ENCODE results near the gene CHM.
"Not testable (repeated sequence)": the region's sequence is repeated elsewhere in the genome, so short reads cannot be mapped to it uniquely, and the experiment has no call there.

The CHM gene

DNA sequence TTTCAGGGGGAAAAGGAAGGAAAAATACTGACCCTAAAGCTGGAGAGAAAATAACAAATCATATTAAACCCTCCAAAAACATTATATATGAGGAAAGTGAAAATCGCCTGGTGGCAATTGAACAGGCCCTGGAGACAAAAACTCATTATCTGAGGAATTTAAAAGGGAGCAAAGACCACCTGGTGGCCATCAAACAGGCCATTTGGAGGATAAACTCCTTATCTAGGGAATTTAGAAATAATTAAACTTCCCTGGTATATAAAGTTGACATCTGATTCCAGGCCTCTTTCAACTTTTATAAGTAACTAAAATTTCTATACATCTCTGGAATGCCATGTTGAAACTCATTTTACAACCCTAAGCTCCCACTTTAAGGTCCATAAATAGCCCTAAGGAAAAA lies 35.2 kb downstream of the CHM start:
- H3K36me3 ChIP-seq (replicated peaks): no peaks in the 10 kb centered on the region
- TF ChIP-seq, protein P1, sequence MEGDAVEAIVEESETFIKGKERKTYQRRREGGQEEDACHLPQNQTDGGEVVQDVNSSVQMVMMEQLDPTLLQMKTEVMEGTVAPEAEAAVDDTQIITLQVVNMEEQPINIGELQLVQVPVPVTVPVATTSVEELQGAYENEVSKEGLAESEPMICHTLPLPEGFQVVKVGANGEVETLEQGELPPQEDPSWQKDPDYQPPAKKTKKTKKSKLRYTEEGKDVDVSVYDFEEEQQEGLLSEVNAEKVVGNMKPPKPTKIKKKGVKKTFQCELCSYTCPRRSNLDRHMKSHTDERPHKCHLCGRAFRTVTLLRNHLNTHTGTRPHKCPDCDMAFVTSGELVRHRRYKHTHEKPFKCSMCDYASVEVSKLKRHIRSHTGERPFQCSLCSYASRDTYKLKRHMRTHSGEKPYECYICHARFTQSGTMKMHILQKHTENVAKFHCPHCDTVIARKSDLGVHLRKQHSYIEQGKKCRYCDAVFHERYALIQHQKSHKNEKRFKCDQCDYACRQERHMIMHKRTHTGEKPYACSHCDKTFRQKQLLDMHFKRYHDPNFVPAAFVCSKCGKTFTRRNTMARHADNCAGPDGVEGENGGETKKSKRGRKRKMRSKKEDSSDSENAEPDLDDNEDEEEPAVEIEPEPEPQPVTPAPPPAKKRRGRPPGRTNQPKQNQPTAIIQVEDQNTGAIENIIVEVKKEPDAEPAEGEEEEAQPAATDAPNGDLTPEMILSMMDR (IDR thresholded peaks at IDR 0.05; ENCODE audit: low read depth, low read length, missing control alignments): no peak
- in situ Hi-C loops (cut with HindIII; ENCODE audit: low pct_ligation_motif_present, low sequenced_read_pairs): no loop called here
- H3K4me3 ChIP-seq (ENCODE audit: low read depth, low read length): no peak overlapping the region
- no peak overlapping the region for H3K27ac ChIP-seq
- DNase-seq: no peak
- no peaks in the 10 kb centered on the region for H3K27me3 ChIP-seq (replicated peaks)

DNA sequence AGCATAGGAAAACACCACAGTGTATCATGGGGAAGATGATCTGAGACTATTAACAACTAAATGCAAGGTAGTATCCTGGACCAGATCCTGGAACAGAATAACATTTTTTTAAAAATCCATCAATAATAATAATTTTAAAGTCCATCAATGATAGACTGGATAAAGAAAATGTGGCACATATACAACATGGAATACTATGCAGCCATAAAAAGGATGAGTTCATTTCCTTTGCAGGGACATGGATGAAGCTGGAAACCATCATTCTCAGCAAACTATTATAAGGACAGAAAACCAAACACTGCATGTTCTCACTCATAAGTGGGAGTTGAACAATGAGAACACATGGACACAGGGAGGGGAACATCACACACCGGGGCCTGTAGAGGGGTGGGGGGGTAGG lies 37.6 kb downstream of the CHM start:
- H3K27me3 ChIP-seq (replicated peaks); DNase-seq; H3K27ac ChIP-seq; H3K36me3 ChIP-seq (replicated peaks); H3K4me3 ChIP-seq (ENCODE audit: low read depth, low read length); in situ Hi-C loops (cut with HindIII; ENCODE audit: low pct_ligation_motif_present, low sequenced_read_pairs): not testable (repeated sequence)

DNA sequence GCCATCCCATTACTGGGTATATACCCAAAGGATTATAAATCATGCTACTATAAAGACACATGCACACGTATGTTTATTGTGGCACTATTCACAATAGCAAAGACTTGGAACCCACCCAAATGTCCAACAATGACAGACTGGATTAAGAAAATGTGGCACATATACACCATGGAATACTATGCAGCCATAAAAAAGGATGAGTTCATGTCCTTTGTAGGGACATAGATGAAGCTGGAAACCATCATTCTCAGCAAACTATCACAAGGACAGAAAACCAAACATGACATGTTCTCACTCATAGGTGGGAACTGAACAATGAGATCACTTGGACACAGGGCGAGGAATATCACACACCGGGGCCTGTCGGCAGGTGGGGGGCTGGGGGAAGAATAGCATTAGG lies 39.5 kb downstream of the CHM start:
- H3K36me3 ChIP-seq (replicated peaks); H3K27me3 ChIP-seq (replicated peaks); H3K27ac ChIP-seq; H3K4me3 ChIP-seq (ENCODE audit: low read depth, low read length); DNase-seq; in situ Hi-C loops (cut with HindIII; ENCODE audit: low pct_ligation_motif_present, low sequenced_read_pairs): not testable (repeated sequence)

DNA sequence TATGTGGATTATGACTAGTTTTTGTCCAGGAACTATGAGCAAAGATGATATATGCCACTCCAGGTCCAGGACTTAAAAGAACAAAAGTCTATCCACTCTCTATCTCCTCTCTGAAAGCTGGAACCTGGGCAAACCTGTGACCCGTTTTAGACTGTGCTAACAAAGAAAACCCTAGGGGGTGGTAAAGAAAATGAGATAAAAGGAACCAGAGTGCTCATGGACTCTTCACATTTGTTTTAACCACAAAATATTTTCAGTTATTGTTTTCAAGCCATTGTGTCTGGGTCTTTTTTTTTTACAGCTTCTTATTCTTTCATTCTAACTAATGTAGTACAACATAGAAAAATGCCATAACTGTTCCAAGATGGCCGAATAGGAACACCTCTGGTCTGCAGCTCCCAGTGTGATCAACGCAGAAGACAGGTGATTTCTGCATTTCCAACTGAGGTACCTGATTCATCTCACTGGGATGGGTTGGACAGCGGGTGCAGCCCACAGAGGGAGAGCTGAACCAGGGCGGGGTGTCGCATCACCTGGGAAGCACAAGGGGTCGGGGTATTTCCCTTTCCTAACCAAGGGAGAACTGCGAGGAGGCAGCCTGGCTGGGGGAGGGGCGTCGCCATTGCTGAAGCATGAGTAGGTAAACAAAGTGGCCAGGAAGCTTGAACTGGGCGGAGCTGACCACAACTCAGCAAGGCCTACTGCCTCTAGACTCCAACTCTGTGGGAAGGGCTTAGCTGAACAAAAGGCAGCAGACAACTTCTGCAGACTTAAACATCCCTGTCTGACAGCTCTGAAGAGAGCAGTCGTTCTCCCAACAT lies 45.1 kb downstream of the CHM start:
- no peak overlapping the region for H3K4me3 ChIP-seq (ENCODE audit: low read depth, low read length)
- DNase-seq: peak; percentile 63
- TF ChIP-seq, protein P1 (IDR thresholded peaks at IDR 0.05; ENCODE audit: low read depth, low read length, missing control alignments): no peak
- in situ Hi-C loops (cut with HindIII; ENCODE audit: low pct_ligation_motif_present, low sequenced_read_pairs): no loop called here
- no peaks in the 10 kb centered on the region for H3K27me3 ChIP-seq (replicated peaks)
- no peaks in the 10 kb centered on the region for H3K36me3 ChIP-seq (replicated peaks)
- no peak overlapping the region for H3K27ac ChIP-seq

DNA sequence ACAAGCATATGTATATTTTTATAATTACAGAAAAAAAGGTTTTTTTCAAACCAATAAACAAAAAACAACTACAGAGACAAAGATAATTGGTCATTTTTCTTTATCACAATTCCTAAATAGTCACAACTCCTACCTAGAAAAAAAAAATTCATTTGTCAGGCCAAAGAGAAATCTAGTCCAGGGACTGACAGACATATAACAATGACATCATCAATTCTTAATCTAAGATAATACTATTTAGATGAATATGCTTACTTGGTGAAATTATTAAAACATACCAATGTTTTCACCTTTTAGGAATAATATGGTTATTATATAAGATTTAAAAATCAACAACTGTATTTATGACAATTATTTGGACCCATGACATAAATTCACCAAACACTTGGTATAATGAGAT lies 48.4 kb downstream of the CHM start:
- no peak overlapping the region for H3K4me3 ChIP-seq (ENCODE audit: low read depth, low read length)
- no peaks in the 10 kb centered on the region for H3K36me3 ChIP-seq (replicated peaks)
- in situ Hi-C loops (cut with HindIII; ENCODE audit: low pct_ligation_motif_present, low sequenced_read_pairs): no loop called here
- DNase-seq: no peak
- TF ChIP-seq, protein P1 (IDR thresholded peaks at IDR 0.05; ENCODE audit: low read depth, low read length, missing control alignments): no peak
- no peaks in the 10 kb centered on the region for H3K27me3 ChIP-seq (replicated peaks)
- no peak overlapping the region for H3K27ac ChIP-seq

DNA sequence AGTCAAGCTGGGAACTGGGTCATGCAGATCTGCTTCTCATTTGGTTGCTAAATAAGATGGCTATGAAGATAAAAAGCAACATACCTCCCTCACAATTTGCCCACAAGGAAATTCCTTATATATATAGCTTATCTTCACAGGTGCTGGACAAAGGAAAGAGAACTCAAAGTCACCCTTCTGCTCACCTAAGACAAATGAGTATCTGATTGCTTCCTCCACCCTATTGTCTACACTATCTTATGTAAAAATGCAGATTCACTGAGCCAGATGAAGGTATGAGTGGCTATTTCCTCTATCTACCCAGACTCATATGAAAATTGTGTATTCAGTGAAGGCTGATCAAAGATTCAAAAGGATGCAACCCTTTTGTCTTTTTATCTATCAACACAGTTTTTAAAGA lies 50.8 kb downstream of the CHM start:
- TF ChIP-seq, protein P1 (IDR thresholded peaks at IDR 0.05; ENCODE audit: low read depth, low read length, missing control alignments): no peak
- DNase-seq: no peak
- Histone ChIP-seq H3K27ac (no peak overlapping the region), H3K4me3 (ENCODE audit: low read depth, low read length) (no peak overlapping the region), H3K36me3 (replicated peaks) (no peaks in the 10 kb centered on the region), H3K27me3 (replicated peaks) (no peaks in the 10 kb centered on the region)
- in situ Hi-C loops (cut with HindIII; ENCODE audit: low pct_ligation_motif_present, low sequenced_read_pairs): no loop called here

DNA sequence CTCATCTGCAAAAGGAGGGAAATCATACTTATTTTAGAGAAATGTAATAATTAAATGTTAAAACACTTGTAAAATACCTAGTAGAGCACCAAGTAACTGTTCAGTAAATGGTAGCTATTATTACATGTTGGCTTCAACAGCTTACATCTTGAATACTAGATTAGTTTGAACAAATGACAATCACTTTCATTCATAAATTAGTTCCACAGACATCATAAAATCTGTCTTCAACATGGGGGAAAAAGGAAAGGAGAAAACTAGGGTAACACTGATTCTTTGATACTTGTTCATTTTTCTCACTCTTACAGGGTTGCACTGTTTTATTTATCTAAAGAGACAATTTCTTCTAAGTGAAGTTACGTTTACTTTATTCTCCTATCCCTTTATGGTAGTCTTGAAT lies 51.7 kb downstream of the CHM start:
- Histone ChIP-seq H3K36me3 (replicated peaks) (no peaks in the 10 kb centered on the region), H3K27ac (no peak overlapping the region), H3K27me3 (replicated peaks) (no peaks in the 10 kb centered on the region), H3K4me3 (ENCODE audit: low read depth, low read length) (no peak overlapping the region)
- in situ Hi-C loops (cut with HindIII; ENCODE audit: low pct_ligation_motif_present, low sequenced_read_pairs): no loop called here
- TF ChIP-seq, protein P1 (IDR thresholded peaks at IDR 0.05; ENCODE audit: low read depth, low read length, missing control alignments): no peak
- DNase-seq: no peak

Measured in brain microvascular endothelial cell (primary cell).